HUES64 (cell line): ENCODE data around the gene TFPT.
"Not testable (repeated sequence)": the region's sequence is repeated elsewhere in the genome, so short reads cannot be mapped to it uniquely, and the experiment has no call there.

Experiments
- H3K27ac ChIP-seq: 2 replicates; pipeline ENCODE4 v1.7.0; 2013; ENCODE audit warnings: low read depth, low read length, inconsistent platforms
- H3K27me3 ChIP-seq: 2 replicates; pipeline ENCODE4 v1.6.1; 2013; ENCODE audit warnings: mild to moderate bottlenecking, low read length; ENCODE audit not compliant: insufficient read depth
- H3K36me3 ChIP-seq: 2 replicates; pipeline ENCODE4 v1.6.1; 2013; ENCODE audit warnings: mild to moderate bottlenecking, low read length; ENCODE audit not compliant: insufficient read depth
- H3K4me1 ChIP-seq: 2 replicates; pipeline ENCODE4 v1.6.1; 2013; ENCODE audit warnings: mild to moderate bottlenecking, low read length, moderate library complexity; ENCODE audit not compliant: insufficient read depth
- H3K4me3 ChIP-seq: 2 replicates; pipeline ENCODE4 v1.5.1; 2013; ENCODE audit warnings: mild to moderate bottlenecking, low read length, moderate library complexity
- H3K9ac ChIP-seq: 2 replicates; pipeline ENCODE4 v1.6.1; 2013; ENCODE audit warnings: mild to moderate bottlenecking, low read depth, low read length
- H3K9me3 ChIP-seq: 2 replicates; pipeline ENCODE4 v1.6.1; 2013; ENCODE audit warnings: low read depth, low read length; ENCODE audit not compliant: insufficient read depth
- WGBS: fragments of 150-250, 120-280 bp; methylation state at CpG from one replicate; pipeline ENCODE4 v1.1.7; 2013; ENCODE audit warnings: missing lambda C conversion rate; 5-methylcytosine and 5-hydroxymethylcytosine counted together

TFPT gene

DNA sequence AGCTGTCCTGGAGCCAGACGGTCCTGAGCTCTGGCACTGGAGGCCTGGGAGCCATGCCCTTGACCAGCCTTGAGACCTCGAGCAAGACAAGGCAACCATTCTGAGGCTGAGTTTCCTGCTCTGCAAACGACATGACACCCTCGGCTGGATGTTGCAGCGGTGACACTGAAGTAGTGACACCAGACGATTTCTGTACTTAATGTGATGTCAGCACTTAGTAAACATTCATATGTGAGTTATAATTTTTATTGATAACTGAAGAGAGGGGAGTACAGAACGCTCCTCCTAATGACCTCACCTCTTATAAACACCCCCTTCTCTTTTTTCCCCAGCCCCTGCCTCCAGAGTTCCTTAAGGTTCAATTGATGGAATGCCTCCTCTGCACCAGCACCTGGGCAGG lies 7.0 kb downstream of the TFPT start:
- H3K27ac ChIP-seq, result no peak overlapping the region
- no peak overlapping the region for H3K9ac ChIP-seq
- no peaks in the 10 kb centered on the region for H3K9me3 ChIP-seq
- peaks cover 71% of the 10 kb centered on the region for H3K36me3 ChIP-seq
- no peaks in the 10 kb centered on the region for H3K27me3 ChIP-seq
- H3K4me1 ChIP-seq, result no peaks in the 10 kb centered on the region
- H3K4me3 ChIP-seq, result no peak overlapping the region
- 96% methylated on average over 6 of the region's 7 CpGs for WGBS

DNA sequence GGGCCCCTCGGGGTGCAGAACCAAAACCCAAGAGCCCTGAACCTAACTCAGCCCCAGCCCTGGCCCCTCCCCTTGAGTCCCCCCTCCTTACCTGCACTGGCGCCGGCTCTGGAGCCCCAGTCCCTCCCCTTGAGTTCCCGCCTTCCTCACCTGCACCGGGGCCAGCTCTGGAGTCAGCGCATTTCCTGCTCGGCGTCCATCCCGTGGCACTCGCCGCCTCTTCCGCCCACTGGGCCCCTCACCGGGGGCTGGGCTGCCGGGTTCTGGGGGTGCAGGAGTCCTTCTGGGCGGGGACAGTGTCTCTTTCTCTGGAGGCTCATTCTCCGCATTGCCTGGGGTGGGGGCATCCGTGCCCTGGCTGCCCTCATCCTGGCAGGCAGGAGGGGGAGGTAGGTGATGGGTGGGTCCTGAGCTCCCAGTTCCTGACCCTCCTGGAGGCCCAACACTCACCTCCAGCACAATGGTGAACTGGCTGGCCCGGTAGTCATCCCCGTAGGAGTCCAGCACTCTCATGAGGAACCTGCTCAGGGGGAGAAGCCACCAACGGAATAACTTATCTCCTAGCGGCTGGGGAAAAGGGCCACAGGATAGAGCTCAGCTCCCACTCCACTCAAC lies 7.5 kb downstream of the TFPT start:
- Histone ChIP-seq H3K9me3 (no peaks in the 10 kb centered on the region), H3K27ac (no peak overlapping the region), H3K27me3 (no peaks in the 10 kb centered on the region), H3K4me1 (no peaks in the 10 kb centered on the region), H3K4me3 (no peak overlapping the region), H3K36me3 (peaks cover 66% of the 10 kb centered on the region), H3K9ac (no peak overlapping the region)
- 89% methylated on average over 20 of the region's 21 CpGs for WGBS

DNA sequence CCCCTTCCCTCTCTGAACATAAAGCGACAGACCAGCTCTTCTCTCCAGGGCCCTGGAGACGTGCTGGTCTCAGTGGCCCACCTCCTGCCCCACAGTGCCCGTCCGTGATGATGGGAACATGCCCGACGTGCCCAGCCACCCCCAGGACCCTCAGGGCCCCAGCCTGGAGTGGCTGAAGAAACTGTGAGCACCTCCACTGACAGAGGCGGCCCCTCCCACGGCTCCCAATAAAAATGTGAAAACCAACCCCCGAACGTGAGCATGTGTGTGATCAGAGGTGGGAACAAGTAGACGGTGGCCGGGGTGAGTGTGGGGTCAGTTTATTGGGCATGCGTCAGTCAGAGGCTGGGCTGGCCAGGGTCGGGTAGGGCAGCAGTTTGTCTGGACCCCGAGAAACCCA lies 8.7 kb downstream of the TFPT start:
- 95% methylated on average over 15 of the region's 15 CpGs for WGBS

GRCh38 chr19:54105796-54106195 lies 9.7 kb downstream of the TFPT start:
- H3K4me3 ChIP-seq, result no peak overlapping the region
- no peak overlapping the region for H3K27ac ChIP-seq
- no peaks in the 10 kb centered on the region for H3K9me3 ChIP-seq
- H3K4me1 ChIP-seq, result no peaks in the 10 kb centered on the region
- WGBS, result 90% methylated on average over 10 of the region's 10 CpGs
- peaks cover 62% of the 10 kb centered on the region for H3K36me3 ChIP-seq
- H3K27me3 ChIP-seq, result no peaks in the 10 kb centered on the region
- H3K9ac ChIP-seq, result no peak overlapping the region

More for the DNA sequence above, 8.7 kb downstream of the TFPT start:
- Histone ChIP-seq H3K9ac (no peak overlapping the region), H3K4me1 (no peaks in the 10 kb centered on the region), H3K27ac (no peak overlapping the region), H3K4me3 (no peak overlapping the region), H3K9me3 (no peaks in the 10 kb centered on the region), H3K27me3 (no peaks in the 10 kb centered on the region), H3K36me3 (peaks cover 66% of the 10 kb centered on the region)

DNA sequence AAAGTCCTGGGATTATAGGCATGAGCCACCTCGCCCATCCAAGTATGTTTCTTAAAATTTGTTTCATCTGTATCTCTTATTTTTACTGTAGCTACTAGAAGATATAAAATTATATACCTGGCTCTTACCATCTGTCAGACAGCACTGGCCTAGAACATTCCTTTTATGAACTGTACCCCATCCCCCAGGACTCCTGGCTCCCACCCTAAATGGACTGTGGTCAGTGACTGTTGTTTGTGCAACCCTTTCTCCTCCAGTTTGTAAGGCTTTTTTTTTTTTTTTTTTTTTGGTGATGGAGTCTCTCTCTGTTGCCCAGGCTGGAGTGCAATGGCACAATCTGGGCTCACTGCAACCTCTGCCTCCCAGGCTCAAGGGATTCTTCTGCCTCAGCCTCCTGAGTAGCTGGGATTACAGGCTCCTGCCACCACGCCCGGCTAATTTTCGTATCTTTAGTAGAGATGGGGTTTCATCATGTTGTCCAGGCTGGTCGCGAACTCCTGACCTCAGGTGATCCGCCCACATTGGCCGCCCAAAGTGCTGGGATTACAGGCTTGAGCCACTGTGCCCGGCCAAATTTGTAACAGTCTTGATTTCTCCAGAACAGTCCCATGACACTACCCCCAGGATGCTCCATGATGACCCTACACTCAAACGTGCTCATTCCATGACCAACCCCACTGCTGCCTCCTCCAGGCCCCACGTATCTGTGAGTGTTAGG lies 10.3 kb downstream of the TFPT start:
- H3K4me1 ChIP-seq, result no peaks in the 10 kb centered on the region
- peaks cover 55% of the 10 kb centered on the region for H3K36me3 ChIP-seq
- no peaks in the 10 kb centered on the region for H3K9me3 ChIP-seq
- H3K27me3 ChIP-seq, result no peaks in the 10 kb centered on the region
- WGBS, result 93% methylated on average over 11 of the region's 11 CpGs
- no peak overlapping the region for H3K9ac ChIP-seq
- no peak overlapping the region for H3K27ac ChIP-seq
- H3K4me3 ChIP-seq, result no peak overlapping the region

DNA sequence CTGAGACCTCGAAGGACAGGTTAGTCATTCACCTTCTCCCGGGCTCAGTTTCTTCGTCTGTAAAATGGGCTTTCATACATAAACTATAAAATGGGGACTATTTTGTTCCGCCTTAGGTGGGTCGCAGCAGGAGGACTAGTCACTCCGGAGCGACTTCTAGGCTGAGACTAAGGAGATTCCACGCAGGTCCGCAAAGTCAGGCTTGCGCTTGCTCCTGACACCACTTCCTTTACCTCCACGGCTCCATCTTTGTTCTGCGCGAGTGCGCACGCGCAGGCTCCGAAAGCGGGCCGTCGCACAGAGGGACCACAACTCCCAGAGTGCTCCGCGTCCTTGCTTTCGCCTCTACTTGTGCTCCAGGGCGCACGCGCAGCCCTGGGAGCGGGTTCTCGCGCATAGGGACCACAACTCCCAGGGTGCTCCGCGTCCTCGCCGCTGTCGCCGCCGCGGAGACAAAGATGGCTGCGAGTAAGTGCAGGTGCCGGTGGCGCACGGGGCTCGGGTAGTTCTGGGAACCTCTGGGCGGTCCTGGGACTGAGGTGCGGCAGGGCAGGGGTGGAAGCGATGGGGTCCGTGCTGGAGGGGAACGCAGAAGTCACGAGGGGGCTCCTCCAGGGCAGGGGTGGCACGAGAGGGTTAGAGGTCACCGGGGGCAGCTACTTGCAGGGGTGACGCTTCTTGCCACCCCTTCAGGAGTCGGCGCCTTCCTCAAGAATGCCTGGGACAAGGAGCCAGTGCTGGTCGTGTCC lies 12.9 kb downstream of the TFPT start, which contains the start of gene NDUFA3:
Gene NDUFA3 (plus strand): TSS at position 435 of the 749 bp plus-strand sequence. CDS start 24 bp downstream, at position 459.
- Histone ChIP-seq H3K9ac (peak within 1 kb of the TSS; percentile 81), H3K36me3 (peaks cover 30% of the 10 kb centered on the region), H3K4me3 (peak within 1 kb of the TSS; percentile 90), H3K4me1 (no peaks in the 10 kb centered on the region), H3K27me3 (no peaks in the 10 kb centered on the region), H3K9me3 (no peaks in the 10 kb centered on the region), H3K27ac (peak within 1 kb of the TSS; percentile 49)
- 6% methylated on average over 54 of the region's 54 CpGs for WGBS

- H3K36me3 ChIP-seq, result peaks cover 10% of the 10 kb centered on the region
- H3K9ac ChIP-seq, result no peak within 1 kb of the TSS
- no peak within 1 kb of the TSS for H3K4me3 ChIP-seq
- 84% methylated on average over 4 of the region's 5 CpGs for WGBS
- 0 out of 2 replicates have a peak within 1 kb of the TSS, but pooled peaks have one; percentile 35 for H3K27ac ChIP-seq
- peaks cover 5% of the 10 kb centered on the region; the same call in 1 of the 2 replicates for H3K4me1 ChIP-seq
- peaks cover 15% of the 10 kb centered on the region for H3K27me3 ChIP-seq
- no peaks in the 10 kb centered on the region for H3K9me3 ChIP-seq
Measured at GRCh38 chr19:54100561-54100960, 14.9 kb downstream of the TFPT start, which contains the start of gene OSCAR. OSCAR (minus strand) TSS chr19:54100803; CDS start chr19:54100792, 11 bp downstream.

- not testable (repeated sequence) for H3K27ac ChIP-seq, H3K4me1 ChIP-seq, H3K4me3 ChIP-seq, H3K36me3 ChIP-seq, H3K9me3 ChIP-seq, H3K9ac ChIP-seq
- peaks cover 22% of the 10 kb centered on the region for H3K27me3 ChIP-seq
- 83% methylated on average over 9 of the region's 9 CpGs for WGBS
Measured at GRCh38 chr19:54099903-54100255, 15.6 kb downstream of the TFPT start.

DNA sequence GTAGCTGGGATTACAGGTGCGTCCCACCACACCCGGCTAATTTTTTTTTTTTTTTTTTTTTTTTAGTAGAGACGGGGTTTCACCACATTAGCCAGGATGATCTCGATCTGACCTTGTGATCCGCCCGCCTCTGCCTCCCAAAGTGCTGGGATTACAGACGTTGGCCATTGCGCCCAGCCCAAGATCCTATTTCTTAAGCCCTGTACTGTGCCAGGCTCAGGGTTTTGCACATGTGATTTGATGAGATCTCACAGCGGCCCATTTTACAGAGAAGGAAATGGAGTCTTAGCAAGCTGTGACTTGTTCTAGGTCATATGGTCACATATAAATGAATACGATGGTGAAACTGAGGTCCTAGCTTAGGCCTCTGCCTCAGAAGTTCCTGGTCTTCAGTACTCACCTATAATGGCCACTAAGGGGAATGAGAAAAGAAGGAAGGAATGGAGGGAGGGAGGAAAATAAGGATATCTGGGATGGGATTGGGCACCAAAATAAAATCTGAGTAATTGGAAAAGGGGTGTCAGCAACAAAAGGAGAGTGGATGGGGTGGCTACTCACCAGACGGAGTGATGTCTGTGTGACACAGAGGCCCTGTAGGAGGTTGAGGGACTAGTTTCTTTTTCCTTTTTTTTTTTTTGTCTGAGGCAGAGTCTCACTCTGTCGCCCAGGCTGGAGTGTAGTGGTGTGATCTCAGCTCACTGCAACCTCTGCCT lies 16.1 kb downstream of the TFPT start:
- peaks cover 27% of the 10 kb centered on the region for H3K27me3 ChIP-seq
- peaks cover 5% of the 10 kb centered on the region; the same call in 1 of the 2 replicates for H3K4me1 ChIP-seq
- WGBS, result 94% methylated on average over 10 of the region's 12 CpGs
- H3K27ac ChIP-seq, result no peak overlapping the region
- peaks cover 1% of the 10 kb centered on the region for H3K36me3 ChIP-seq
- H3K4me3 ChIP-seq, result no peak overlapping the region
- H3K9me3 ChIP-seq, result no peaks in the 10 kb centered on the region
- no peak overlapping the region for H3K9ac ChIP-seq

GRCh38 chr19:54096617-54097106 lies 18.8 kb downstream of the TFPT start:
- peak overlapping the region; percentile 55 for H3K4me3 ChIP-seq
- H3K36me3 ChIP-seq, result no peaks in the 10 kb centered on the region
- WGBS, result 16% methylated on average over 14 of the region's 14 CpGs
- peaks cover 30% of the 10 kb centered on the region for H3K27me3 ChIP-seq
- peak overlapping the region; percentile 46; the same call in 1 of the 2 replicates for H3K9ac ChIP-seq
- H3K9me3 ChIP-seq, result no peaks in the 10 kb centered on the region
- H3K4me1 ChIP-seq, result peaks cover 5% of the 10 kb centered on the region; the same call in 1 of the 2 replicates
- H3K27ac ChIP-seq, result 0 out of 2 replicates have a peak overlapping the region, but pooled peaks have one; percentile 30
